ENCODE data around the gene SLIT1.

DNA sequence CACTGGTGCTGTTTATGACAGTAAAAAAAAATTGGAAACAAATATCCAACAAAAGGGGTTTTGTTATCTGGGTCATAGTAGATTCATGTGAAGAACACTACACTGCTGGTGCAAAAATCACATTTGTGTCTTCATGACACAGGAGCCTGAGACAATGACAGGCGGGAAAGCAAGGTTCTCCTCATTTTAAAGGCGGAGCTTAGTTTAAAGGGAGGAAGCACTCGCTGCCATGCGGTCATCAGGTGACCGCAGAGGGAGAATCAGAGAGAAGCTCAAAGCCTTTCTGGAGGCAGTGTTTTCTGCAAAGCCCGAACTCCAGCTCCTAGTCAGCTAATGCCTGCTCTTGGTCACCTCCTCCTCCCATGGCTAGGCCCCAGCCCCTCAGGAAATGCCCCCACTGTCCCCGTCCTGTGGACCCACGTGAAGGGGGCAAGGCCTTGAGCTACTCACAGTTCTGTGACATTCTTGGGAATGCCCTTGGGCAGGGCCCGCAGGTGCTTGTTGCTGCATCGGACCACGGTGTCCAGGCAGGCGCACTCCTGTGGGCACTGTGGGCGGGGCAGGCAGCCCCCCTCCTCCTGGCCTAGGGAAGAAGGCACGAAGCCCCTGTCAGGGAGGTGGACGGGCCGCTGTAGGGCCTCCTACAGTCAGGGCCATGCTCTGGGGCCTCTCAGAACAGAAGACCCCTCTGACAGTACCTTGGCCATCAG is 146.1 kb downstream of the SLIT1 start:
- TF ChIP-seq, protein P1, sequence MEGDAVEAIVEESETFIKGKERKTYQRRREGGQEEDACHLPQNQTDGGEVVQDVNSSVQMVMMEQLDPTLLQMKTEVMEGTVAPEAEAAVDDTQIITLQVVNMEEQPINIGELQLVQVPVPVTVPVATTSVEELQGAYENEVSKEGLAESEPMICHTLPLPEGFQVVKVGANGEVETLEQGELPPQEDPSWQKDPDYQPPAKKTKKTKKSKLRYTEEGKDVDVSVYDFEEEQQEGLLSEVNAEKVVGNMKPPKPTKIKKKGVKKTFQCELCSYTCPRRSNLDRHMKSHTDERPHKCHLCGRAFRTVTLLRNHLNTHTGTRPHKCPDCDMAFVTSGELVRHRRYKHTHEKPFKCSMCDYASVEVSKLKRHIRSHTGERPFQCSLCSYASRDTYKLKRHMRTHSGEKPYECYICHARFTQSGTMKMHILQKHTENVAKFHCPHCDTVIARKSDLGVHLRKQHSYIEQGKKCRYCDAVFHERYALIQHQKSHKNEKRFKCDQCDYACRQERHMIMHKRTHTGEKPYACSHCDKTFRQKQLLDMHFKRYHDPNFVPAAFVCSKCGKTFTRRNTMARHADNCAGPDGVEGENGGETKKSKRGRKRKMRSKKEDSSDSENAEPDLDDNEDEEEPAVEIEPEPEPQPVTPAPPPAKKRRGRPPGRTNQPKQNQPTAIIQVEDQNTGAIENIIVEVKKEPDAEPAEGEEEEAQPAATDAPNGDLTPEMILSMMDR (IDR thresholded peaks at IDR 0.05) = no peak
- TF ChIP-seq POLR2AphosphoS5 (IDR thresholded peaks at IDR 0.05; ENCODE audit: insufficient read depth in 1 of 2, low read depth in 1 of 2) (no peak), POLR2A (IDR thresholded peaks at IDR 0.05) (no peak)
